ENCODE data around the gene KNOP1. TPM values are rescaled to one million over a fixed set of nuclear protein-coding genes. Genes with fewer than 3 reads are reported as not detected.

The KNOP1 gene
- total RNA-seq, 2 experiments from 2014 or later = 27.8 to 28.6 TPM

DNA sequence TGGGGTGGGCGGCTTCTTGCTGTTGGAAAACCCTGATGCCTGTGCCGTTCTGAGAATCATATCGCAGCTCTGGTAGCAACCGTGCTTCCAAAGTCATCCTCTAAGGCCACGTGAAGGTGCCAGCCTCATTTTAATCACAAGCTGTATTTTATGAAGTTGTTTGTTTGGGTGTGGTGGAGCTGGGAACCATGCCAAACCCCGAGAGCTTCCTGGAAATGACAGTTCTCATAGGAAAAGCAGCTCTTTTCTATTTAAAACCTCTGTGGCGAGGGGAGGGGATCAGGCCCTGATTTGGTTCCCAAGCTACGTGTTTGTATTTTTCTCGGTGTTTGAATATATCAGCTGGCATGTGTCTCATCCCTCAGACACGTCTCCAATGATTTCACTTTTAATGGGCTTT, 21.7 kb downstream of the KNOP1 start:
- H3K4me3 Mint-ChIP-seq = no peak overlapping the region
- no peaks in the 10 kb centered on the region for H3K27me3 Mint-ChIP-seq
- H3K27ac Mint-ChIP-seq = peak overlapping the region; percentile 49
- POLR2A ChIA-PET = interaction anchor here (0.7 to 1.1 kb wide), 3 partner anchors 9 to 633 kb away, joined by 3 to 4 read pairs (median 3); partner anchors contain the start of genes IQCK and KNOP1
- peaks cover 36% of the 10 kb centered on the region for H3K4me1 Mint-ChIP-seq (ENCODE audit: low read depth)
- peak; percentile 67 for ATAC-seq
- no peaks in the 10 kb centered on the region for H3K9me3 Mint-ChIP-seq
- CTCF ChIA-PET = interaction anchor here (0.8 kb wide), 1 partner anchor 137 kb away, joined by 3 read pairs; no protein-coding TSS in a partner anchor
- intact Hi-C loops (cut with micrococcal nuclease) = no loop called here
- TF ChIP-seq, protein P1, sequence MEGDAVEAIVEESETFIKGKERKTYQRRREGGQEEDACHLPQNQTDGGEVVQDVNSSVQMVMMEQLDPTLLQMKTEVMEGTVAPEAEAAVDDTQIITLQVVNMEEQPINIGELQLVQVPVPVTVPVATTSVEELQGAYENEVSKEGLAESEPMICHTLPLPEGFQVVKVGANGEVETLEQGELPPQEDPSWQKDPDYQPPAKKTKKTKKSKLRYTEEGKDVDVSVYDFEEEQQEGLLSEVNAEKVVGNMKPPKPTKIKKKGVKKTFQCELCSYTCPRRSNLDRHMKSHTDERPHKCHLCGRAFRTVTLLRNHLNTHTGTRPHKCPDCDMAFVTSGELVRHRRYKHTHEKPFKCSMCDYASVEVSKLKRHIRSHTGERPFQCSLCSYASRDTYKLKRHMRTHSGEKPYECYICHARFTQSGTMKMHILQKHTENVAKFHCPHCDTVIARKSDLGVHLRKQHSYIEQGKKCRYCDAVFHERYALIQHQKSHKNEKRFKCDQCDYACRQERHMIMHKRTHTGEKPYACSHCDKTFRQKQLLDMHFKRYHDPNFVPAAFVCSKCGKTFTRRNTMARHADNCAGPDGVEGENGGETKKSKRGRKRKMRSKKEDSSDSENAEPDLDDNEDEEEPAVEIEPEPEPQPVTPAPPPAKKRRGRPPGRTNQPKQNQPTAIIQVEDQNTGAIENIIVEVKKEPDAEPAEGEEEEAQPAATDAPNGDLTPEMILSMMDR (IDR thresholded peaks at IDR 0.05) = no peak
- DNase-seq = peak; percentile 77
- peaks cover 56% of the 10 kb centered on the region for H3K36me3 Mint-ChIP-seq (ENCODE audit: low read depth)

DNA sequence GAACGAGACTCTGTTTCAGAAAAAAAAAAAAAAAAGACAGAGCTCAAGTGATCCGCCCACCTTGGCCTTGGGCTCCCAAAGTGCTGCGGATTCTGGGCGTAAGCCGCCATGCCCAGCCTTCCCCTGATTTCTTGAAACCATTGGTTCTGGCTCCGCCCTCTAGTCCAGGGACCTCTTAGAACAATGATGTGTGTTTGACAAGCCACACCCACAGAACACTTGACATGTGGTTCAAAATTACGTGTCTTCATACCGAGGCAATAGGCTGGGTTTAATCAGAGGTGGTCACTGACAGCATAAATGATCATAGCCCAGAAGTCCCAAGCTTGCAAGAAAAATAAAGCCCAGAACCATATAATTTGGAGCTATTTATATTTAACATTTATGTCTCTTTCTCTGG, 23.0 kb downstream of the KNOP1 start:
- POLR2A ChIA-PET = no interaction called here
- CTCF ChIA-PET = no interaction called here
- ATAC-seq (no peak), DNase-seq (no peak)
- H3K4me3 Mint-ChIP-seq = no peak overlapping the region
- peaks cover 42% of the 10 kb centered on the region for H3K36me3 Mint-ChIP-seq (ENCODE audit: low read depth)
- peaks cover 38% of the 10 kb centered on the region for H3K4me1 Mint-ChIP-seq (ENCODE audit: low read depth)
- intact Hi-C loops (cut with micrococcal nuclease) = no loop called here
- no peak overlapping the region for H3K27ac Mint-ChIP-seq
- H3K27me3 Mint-ChIP-seq = no peaks in the 10 kb centered on the region
- no peaks in the 10 kb centered on the region for H3K9me3 Mint-ChIP-seq
- TF ChIP-seq, protein P1 (IDR thresholded peaks at IDR 0.05) = no peak

DNA sequence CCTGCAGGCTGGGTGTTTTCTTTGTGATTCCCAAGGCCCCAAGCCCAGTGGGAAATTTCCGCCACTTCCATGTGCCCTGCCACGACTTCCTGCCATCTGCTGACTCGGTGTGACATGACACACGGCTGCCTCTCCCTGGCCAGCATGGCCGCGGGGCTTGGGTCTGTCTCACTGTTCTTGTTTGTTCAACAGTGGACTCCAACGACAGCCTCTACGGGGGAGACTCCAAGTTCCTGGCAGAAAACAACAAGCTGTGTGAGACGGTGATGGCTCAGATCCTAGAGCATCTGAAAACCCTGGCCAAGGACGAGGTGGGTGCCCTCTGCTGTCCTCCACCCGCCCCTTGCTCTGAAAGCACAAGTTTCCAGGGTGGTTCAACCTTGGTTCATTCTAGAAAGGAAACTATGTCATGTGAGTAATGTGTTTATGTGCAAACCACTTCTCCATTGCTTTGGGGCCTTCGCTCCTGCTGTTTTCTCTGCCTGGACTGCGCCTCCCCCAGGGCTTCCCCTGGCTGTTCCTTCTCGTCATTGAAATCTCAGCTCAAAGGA, 26.8 kb downstream of the KNOP1 start:
- TF ChIP-seq, protein P1 (IDR thresholded peaks at IDR 0.05) = no peak
- Mint-ChIP-seq H3K36me3 (ENCODE audit: low read depth) (peaks cover 19% of the 10 kb centered on the region), H3K4me3 (no peak overlapping the region), H3K27ac (no peak overlapping the region), H3K4me1 (ENCODE audit: low read depth) (peaks cover 21% of the 10 kb centered on the region), H3K9me3 (no peaks in the 10 kb centered on the region), H3K27me3 (no peaks in the 10 kb centered on the region)
- ChIA-PET CTCF (no interaction called here), POLR2A (no interaction called here)
- intact Hi-C loops (cut with micrococcal nuclease) = no loop called here
- no peak for ATAC-seq
- no peak for DNase-seq

DNA sequence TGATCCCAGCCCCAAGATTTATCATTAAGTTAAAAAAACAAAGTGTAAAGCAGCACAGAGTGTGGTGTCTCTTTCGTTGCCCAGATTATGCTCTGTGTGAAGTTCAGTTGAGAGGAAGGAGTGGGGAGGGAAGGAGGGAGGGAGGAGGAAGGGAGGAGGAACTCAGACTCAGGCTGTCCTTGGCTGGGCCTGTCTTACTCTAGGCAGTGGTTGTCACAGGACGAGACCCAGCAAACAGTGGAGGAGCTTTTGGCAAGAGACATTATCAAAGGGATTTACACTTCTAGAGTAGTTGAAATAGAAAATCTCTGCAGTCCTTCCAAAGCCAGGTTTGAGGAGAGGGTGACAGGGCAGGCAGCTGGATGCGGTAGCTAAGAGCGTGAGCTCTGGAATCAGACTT, 27.8 kb downstream of the KNOP1 start:
- intact Hi-C loops (cut with micrococcal nuclease) = no loop called here
- H3K36me3 Mint-ChIP-seq (ENCODE audit: low read depth) = peaks cover 26% of the 10 kb centered on the region
- no peak for ATAC-seq
- no peak for DNase-seq
- H3K4me3 Mint-ChIP-seq = no peak overlapping the region
- H3K27me3 Mint-ChIP-seq = no peaks in the 10 kb centered on the region
- no peaks in the 10 kb centered on the region for H3K9me3 Mint-ChIP-seq
- H3K4me1 Mint-ChIP-seq (ENCODE audit: low read depth) = peaks cover 14% of the 10 kb centered on the region
- H3K27ac Mint-ChIP-seq = no peak overlapping the region
- ChIA-PET POLR2A (no interaction called here), CTCF (no interaction called here)
- TF ChIP-seq, protein P1 (IDR thresholded peaks at IDR 0.05) = no peak

DNA sequence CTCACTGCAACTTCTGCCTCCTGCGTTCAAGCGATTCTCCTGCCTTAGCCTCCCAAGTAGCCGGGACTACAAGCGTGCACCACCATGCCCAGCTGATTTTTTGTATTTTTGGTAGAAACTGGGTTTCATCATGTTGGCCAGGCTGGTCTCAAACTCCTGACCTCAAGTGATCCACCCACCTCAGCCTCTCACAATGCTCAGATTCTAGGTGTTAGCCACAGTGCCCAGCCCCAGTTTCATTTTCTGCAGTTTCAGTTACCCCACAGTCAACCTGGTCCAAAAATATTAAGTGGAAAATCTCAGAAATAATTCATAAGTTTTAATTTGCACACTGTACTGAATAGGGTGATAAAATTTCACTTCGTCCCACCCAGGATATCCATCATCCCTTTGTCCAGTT, 28.7 kb downstream of the KNOP1 start:
- no peak overlapping the region for H3K4me3 Mint-ChIP-seq
- peaks cover 32% of the 10 kb centered on the region for H3K36me3 Mint-ChIP-seq (ENCODE audit: low read depth)
- no peaks in the 10 kb centered on the region for H3K27me3 Mint-ChIP-seq
- H3K9me3 Mint-ChIP-seq = peaks cover 1% of the 10 kb centered on the region
- CTCF ChIA-PET = interaction anchor here (1.8 kb wide), 1 partner anchor 106 kb away, joined by 3 read pairs; no protein-coding TSS in a partner anchor
- intact Hi-C loops (cut with micrococcal nuclease) = no loop called here
- no peak overlapping the region for H3K27ac Mint-ChIP-seq
- H3K4me1 Mint-ChIP-seq (ENCODE audit: low read depth) = peaks cover 12% of the 10 kb centered on the region
- DNase-seq (peak; percentile 29), ATAC-seq (no peak)
- POLR2A ChIA-PET = interaction anchor here (0.6 kb wide), 1 partner anchor 904 kb away, joined by 4 read pairs; no protein-coding TSS in a partner anchor
- TF ChIP-seq, protein P1 (IDR thresholded peaks at IDR 0.05) = no peak
